T-helper 1 cell treated with Interleukin-12 subunit alpha and Interleukin-12 subunit beta and Interleukin-4 antibody, amounts not matched to agents 30 μg/mL and 1 μg/mL, for 36 hours (primary cell): ENCODE data around the gene CD74.

ENCODE experiments used
- H3K27ac Mint-ChIP-seq: one replicate; pipeline ENCODE4 v1.8.0; 2021; ENCODE audit warnings: mild to moderate bottlenecking, mixed read lengths
- H3K27me3 Mint-ChIP-seq: one replicate; pipeline ENCODE4 v1.8.0; 2021; ENCODE audit warnings: low read depth, mixed read lengths
- H3K36me3 Mint-ChIP-seq: one replicate; pipeline ENCODE4 v1.8.0; 2021; ENCODE audit warnings: low read depth, mixed read lengths
- H3K4me1 Mint-ChIP-seq: one replicate; pipeline ENCODE4 v1.8.0; 2021; ENCODE audit warnings: low read depth, mixed read lengths
- H3K4me3 Mint-ChIP-seq: one replicate; pipeline ENCODE4 v1.8.0; 2021; ENCODE audit warnings: mild to moderate bottlenecking, moderate library complexity, mixed read lengths
- H3K9me3 Mint-ChIP-seq: one replicate; pipeline ENCODE4 v1.8.0; 2021; ENCODE audit warnings: mixed read lengths

Gene CD74

DNA sequence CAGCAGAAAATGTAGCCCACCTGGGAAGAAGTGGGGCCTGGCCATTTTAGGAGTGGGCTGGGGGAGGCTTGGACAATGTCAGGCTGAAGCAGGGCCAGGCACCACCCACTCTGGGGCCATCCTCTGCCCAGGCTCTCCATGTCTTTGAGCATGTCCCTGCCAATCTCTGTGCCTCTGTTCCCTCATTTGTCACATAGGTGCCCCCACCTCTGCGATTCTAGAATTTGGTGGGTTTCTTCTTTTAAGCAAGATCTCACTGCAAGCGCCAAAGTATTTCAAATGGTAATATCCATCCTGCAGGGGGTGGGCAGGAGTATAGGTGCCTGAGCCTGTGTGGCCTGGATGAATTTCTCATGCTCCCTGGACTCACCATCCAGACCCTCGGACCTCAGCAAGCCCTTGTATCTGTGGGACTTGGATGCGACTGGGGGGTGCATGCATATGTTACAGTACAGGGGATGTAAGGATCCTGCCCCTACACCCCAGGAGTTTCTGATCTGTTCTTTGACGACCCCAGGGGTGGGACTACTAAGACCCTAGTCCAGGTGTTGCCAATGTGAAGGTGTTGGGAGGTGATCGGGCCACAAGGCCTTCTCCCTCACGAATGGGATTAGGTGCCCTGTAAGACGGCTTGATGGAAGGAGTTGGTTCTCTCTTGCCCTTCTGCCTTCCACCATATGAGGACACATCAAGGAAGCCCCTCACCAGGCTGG is 4.3 kb downstream of the CD74 start:
- Mint-ChIP-seq H3K4me1 (peaks cover 37% of the 10 kb centered on the region), H3K36me3 (peaks cover 53% of the 10 kb centered on the region), H3K9me3 (no peaks in the 10 kb centered on the region), H3K4me3 (peak overlapping the region; percentile 17), H3K27me3 (no peaks in the 10 kb centered on the region), H3K27ac (peak overlapping the region; percentile 67)

DNA sequence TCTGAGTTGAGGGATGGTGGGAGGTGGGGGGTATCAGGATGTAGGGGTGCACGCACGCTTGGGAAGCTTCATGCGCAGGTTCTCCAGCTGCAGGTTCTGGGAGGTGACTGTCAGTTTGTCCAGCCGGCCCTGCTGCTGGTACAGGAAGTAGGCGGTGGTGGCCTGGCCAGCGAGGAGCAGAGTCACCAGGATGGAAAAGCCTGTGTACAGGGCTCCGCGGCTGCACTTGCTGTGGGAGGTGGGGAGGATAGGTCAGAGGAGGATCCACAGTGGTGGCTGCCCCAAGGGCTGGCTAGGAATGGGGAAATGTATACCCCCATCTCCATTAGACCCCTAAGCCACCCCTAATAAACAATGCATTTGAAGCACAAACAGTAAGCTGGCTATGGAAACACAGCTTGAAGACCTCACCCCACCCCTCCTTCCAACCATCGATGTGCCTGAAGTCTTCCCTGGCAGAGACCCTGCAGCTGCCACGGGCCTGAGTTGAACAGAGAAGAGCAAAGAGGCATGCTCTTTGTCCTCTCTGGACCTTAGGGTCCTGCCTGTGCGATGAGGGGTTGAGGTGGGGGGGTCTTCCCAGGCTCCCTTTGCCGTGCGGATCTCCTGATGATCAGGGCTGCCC is 5.5 kb downstream of the CD74 start:
- H3K9me3 Mint-ChIP-seq: no peaks in the 10 kb centered on the region
- H3K27me3 Mint-ChIP-seq: no peaks in the 10 kb centered on the region
- H3K27ac Mint-ChIP-seq: no peak overlapping the region
- peaks cover 50% of the 10 kb centered on the region for H3K36me3 Mint-ChIP-seq
- H3K4me1 Mint-ChIP-seq: peaks cover 29% of the 10 kb centered on the region
- no peak overlapping the region for H3K4me3 Mint-ChIP-seq

DNA sequence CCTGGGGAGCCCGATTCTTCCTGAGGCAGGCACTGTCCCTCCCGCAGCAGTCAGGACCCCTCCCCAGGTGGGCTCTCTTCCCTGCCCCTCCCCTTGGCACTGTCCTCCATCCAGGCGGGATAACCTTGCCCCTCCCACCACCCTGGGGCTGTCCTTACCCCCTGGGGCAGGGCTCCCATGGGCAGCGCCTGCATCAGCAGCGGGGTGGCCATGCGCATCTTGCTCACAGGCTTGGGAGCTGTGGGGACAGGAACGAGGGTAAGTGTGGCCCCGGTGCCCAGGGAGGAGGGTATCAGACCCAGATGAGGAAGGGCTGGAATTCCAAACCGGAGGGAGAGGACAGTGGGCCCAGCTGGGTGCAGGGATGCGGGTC is 6.0 kb downstream of the CD74 start:
- Mint-ChIP-seq H3K27ac (no peak overlapping the region), H3K4me3 (no peak overlapping the region), H3K27me3 (no peaks in the 10 kb centered on the region), H3K36me3 (peaks cover 51% of the 10 kb centered on the region), H3K9me3 (no peaks in the 10 kb centered on the region), H3K4me1 (peaks cover 28% of the 10 kb centered on the region)

DNA sequence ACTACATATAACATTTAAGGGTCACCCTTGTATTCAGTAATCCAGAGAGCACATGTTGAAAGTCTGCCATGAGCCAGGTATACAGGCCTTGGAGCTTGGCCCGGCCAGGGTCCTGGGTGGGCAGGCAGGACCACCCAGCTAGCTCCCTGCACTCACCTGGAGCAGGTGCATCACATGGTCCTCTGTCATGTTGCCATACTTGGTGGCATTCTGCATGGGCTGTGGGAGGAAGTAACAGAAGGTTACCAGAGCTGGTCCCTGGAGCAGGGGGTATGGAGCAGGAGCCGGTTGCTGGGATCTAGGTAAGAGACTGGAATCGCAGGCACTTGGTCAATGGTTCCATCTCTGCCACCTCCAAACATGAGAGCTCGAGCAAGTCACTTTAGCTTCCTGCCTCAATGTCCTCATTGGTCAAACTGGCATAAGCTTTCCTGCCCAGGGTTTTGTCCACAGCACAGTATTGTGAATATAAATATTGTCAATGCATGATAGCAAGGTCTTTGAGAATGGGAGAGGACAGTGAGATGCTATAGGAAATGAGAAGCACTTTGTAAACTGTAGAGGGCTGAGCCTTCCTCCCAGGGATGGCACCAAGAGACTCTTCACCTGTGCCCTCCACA is 6.5 kb downstream of the CD74 start:
- peaks cover 27% of the 10 kb centered on the region for H3K4me1 Mint-ChIP-seq
- H3K4me3 Mint-ChIP-seq: no peak overlapping the region
- no peak overlapping the region for H3K27ac Mint-ChIP-seq
- peaks cover 53% of the 10 kb centered on the region for H3K36me3 Mint-ChIP-seq
- H3K27me3 Mint-ChIP-seq: no peaks in the 10 kb centered on the region
- H3K9me3 Mint-ChIP-seq: no peaks in the 10 kb centered on the region

DNA sequence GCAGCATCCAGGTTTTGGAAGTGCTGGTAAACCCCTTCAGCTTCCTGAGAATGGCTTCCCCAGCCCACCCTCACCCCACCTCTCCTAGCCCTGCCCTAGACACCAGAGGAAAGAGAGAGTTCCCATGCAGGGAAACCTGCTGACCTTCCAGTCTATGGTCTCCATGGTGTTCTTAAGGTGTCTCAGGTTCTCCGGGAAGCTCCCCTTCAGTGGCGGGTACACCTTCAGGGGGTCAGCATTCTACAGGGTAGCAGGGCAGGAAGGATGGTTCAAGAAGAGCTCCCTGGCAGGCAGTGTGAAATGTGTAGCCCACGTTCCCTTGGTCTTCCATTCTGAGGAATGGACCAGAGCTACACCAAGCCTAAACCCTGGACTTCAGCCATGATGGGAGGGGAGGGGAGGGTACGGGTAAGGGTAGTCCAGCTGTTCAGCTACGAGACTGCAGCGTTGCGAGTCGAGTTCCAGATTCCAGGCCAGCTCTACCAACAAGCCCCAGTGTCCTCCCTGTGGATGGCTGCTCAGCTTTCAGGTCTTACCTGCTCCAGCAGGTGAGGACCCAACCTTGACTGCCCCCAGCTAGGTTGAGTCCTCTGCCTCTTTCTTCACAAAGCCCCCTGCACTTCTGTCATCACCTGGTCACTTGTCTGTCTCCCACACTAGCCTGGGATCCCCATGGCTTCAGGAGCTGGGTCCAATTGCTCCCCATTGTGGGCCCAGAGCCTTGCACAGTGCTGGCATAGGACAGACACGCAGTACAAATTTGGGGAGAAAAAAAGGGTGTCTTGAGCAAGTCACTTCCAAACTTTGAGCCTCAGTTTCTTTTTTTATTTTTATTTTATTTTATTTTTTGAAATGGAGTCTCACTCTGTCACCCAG is 7.5 kb downstream of the CD74 start:
- Mint-ChIP-seq H3K9me3 (no peaks in the 10 kb centered on the region), H3K27me3 (no peaks in the 10 kb centered on the region), H3K36me3 (peaks cover 51% of the 10 kb centered on the region), H3K27ac (no peak overlapping the region), H3K4me1 (peaks cover 17% of the 10 kb centered on the region), H3K4me3 (no peak overlapping the region)

DNA sequence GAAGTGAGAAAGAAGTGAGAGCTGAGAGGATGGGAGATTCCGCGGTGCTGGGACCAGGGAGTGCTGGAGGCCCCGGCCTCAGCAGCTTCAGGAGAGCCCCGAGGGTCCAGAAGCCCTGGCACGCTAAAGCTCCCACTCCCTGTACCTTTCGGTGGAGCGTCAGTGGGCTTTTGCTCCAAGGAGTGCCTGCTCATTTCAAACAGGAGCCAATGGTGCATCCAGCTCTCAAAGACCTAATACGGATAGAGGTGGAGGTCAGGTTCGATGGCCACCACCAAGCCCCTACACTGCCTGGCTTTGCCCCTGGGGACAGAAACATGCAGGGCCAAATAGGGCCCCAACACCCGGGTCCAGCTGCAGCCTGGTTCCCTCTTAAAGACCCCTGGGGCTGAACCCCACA is 8.2 kb downstream of the CD74 start:
- Mint-ChIP-seq H3K27ac (no peak overlapping the region), H3K36me3 (peaks cover 50% of the 10 kb centered on the region), H3K4me3 (no peak overlapping the region), H3K4me1 (peaks cover 11% of the 10 kb centered on the region), H3K9me3 (no peaks in the 10 kb centered on the region), H3K27me3 (no peaks in the 10 kb centered on the region)

DNA sequence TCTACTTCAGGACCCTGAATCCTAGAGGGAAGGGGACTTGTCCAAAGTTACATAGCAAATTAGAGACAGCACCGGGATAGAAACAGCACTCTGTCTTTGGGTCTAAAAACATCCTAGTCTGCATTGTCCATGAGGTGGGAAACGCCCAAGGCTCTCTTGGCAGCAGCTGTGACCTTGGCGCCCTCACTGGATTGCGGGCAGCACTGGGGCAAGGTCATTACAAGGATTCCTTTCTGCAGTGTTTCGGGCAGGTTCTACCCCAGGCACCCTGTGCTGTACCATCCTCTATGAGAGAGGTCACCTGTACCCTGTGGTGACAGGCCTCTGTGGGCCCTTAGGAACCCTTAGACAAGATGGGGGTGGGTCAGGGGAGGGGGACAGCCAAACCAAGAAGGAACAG is 8.6 kb downstream of the CD74 start:
- H3K27me3 Mint-ChIP-seq: no peaks in the 10 kb centered on the region
- peaks cover 11% of the 10 kb centered on the region for H3K4me1 Mint-ChIP-seq
- no peak overlapping the region for H3K4me3 Mint-ChIP-seq
- H3K36me3 Mint-ChIP-seq: peaks cover 50% of the 10 kb centered on the region
- H3K9me3 Mint-ChIP-seq: no peaks in the 10 kb centered on the region
- H3K27ac Mint-ChIP-seq: no peak overlapping the region

DNA sequence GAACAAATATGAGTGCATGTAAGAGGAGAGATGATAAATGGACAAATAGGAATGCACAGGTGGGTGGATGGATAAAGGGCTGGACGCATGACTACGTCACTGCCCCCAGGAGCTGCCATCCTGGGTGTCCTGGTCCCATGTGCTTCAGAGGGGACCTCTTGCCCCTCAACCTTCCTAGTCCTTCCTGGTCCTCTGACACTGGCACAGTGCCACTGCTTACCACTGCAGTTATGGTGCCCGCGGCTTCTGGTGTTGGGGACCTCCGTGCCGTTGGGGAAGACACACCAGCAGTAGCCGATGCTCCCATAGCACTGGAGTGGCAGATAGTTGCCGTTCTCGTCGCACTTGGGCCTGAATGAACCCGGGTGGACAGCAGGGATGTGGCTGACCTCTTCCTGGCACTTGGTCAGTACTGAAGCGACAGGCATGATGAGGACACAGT is 9.8 kb downstream of the CD74 start:
- no peaks in the 10 kb centered on the region for H3K27me3 Mint-ChIP-seq
- H3K4me1 Mint-ChIP-seq: peaks cover 7% of the 10 kb centered on the region
- H3K4me3 Mint-ChIP-seq: no peak overlapping the region
- no peak overlapping the region for H3K27ac Mint-ChIP-seq
- H3K9me3 Mint-ChIP-seq: no peaks in the 10 kb centered on the region
- peaks cover 51% of the 10 kb centered on the region for H3K36me3 Mint-ChIP-seq

DNA sequence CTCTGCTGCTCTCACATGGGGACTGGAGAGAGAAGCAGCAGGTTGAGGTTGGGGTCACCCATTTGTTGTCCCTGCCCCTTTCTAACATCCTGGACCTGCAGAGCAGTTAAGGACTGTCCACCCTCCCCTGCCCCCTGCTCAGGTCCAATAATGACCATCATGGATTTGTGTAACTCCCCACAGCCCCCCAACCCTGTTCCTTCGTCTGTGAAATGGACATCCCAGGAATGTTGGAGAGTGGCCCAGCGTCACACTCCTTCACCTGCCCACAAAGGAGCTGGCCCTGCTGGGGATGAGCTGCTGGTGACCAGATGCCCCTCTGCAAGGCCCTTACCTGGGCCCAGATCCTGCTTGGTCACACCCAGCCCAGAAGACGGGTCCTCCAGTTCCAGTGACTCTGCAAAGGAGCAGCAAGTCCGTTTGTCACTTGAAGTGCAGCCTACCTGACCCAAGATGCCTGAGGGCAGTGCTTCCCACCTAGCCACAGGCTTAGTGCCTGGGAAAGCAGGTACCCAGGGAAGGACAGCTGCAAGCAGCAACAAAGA is 10.4 kb downstream of the CD74 start:
- peaks cover 7% of the 10 kb centered on the region for H3K4me1 Mint-ChIP-seq
- no peak overlapping the region for H3K4me3 Mint-ChIP-seq
- H3K9me3 Mint-ChIP-seq: no peaks in the 10 kb centered on the region
- no peak overlapping the region for H3K27ac Mint-ChIP-seq
- H3K27me3 Mint-ChIP-seq: no peaks in the 10 kb centered on the region
- H3K36me3 Mint-ChIP-seq: peaks cover 53% of the 10 kb centered on the region

DNA sequence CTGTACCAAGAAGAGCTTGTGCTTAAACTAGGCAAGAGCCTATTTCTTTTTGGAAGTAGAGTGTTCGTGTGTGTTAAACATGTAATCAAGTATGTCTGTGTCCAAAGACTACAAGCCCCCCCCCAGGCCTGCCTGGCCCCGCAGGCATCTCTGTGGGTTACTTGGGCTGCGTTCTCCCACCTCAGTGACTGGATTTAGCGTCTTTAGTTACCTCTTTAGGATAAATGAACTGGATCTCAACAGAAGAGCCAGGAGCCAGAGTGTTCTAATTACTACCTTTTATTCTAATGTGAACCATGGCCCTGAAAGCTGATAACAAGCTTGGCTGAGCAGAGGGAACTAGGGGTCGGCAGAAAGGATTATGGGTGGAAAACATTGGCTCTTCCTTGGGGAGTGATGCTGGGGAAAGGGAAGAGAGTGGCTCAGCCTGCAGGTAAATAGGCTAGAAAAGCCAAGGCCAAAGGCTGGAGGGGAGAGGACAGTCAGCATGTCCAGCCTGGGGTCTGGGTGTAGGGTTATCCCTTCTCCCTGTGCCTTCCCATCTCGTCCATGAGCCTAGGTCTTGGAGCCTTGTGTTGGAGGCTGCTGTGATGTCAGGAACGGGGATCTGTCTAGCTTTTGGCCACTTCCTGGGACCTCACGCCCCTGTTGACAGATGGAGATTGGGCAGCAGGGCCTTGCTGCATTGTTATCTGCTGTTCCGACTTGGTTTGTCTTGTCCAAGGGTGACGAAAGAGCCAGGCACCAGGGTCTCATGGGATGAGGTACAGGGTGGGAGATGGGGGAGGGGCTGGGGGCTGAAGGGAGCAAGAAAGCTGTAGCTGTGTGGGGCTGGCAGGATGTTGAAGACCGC is 11.1 kb downstream of the CD74 start:
- Mint-ChIP-seq H3K9me3 (no peaks in the 10 kb centered on the region), H3K27ac (peak overlapping the region; percentile 36), H3K36me3 (peaks cover 49% of the 10 kb centered on the region), H3K27me3 (no peaks in the 10 kb centered on the region), H3K4me1 (peaks cover 4% of the 10 kb centered on the region), H3K4me3 (no peak overlapping the region)

DNA sequence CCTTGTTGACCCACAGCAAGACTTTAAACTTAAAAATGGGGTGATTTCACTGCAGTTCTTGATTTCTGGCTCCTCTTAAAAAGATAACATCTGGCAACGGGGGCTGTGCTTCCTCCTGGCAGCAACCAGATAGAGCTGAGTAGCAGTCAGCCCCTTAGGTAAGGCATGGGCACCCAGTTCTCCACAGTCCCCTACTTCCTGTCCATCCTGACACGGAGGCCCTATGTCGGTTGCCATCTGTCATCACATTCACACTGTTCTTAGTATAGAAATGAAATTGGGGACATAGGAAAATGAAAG is 11.7 kb downstream of the CD74 start:
- H3K9me3 Mint-ChIP-seq: no peaks in the 10 kb centered on the region
- peaks cover 51% of the 10 kb centered on the region for H3K36me3 Mint-ChIP-seq
- peaks cover 4% of the 10 kb centered on the region for H3K4me1 Mint-ChIP-seq
- H3K27ac Mint-ChIP-seq: peak overlapping the region; percentile 31
- H3K27me3 Mint-ChIP-seq: no peaks in the 10 kb centered on the region
- no peak overlapping the region for H3K4me3 Mint-ChIP-seq

DNA sequence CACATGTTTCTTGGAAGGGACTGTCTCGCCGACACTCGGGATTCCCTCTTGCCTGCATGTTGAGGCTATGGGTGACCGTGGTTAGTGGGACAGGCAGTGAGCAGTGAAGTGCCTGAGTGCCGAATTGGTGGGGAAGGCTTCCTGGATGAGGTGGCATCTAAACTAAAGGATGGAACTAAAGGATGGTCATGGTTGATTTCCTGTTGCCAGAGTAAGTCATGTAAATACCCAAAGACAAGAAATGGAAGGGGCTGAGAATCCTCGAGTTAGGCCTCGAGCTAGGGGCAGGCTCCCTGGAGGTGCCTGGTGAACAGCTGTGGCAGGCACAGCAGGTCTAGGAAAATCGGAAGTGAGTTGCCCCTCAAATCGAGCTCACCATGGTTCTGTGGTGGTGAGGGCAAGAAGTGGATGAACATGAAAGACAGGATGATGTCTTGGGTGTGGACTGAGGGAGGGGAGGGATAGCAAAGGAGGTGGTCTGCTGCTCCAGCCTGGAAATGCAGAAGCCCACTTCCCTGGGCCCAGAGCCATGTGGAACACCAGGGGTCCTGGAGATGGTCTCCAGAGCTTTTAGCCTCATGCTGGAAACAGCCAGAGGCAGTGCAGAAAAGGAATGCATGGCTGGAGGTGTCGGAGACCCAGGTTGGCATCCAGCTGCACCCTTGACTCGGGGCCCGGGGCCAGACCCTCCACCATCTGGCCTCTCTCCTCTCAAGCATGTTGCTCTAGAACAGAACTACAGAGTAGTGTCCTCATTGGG is 12.2 kb downstream of the CD74 start:
- Mint-ChIP-seq H3K27me3 (no peaks in the 10 kb centered on the region), H3K27ac (peak overlapping the region; percentile 11), H3K9me3 (no peaks in the 10 kb centered on the region), H3K4me1 (peaks cover 4% of the 10 kb centered on the region), H3K4me3 (no peak overlapping the region), H3K36me3 (peaks cover 53% of the 10 kb centered on the region)

DNA sequence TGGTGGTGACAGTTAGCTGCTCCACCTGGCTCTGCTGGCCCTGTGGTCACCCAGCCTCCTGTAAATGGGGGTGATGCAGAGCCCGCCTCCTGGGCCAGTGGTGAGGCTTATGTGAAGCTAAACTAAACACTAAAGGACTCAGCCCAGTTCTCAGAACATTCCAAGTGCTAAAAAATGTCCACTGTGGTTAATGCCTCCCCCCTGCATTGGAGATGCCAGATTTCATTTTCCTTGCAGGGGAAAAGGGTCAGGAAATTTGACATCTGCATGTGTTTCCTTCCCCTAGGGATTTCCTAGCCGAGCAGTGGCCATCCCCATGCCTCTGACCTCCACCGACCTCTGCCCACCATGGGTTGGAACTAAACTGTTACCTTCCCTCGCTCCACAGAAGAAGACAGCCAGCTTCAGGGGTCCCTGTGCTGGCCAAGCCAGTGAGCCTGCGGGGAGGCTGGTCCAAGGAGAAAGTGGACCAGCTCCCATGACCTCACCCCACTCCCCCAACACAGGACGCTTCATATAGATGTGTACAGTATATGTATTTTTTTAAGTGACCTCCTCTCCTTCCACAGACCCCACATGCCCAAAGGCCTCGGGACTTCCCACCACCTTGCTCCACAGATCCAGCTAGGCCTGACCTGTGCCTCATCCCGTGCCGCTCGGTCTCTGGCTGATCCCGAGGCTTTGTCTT is 13.0 kb downstream of the CD74 start:
- no peaks in the 10 kb centered on the region for H3K9me3 Mint-ChIP-seq
- H3K27ac Mint-ChIP-seq: no peak overlapping the region
- H3K27me3 Mint-ChIP-seq: no peaks in the 10 kb centered on the region
- H3K4me1 Mint-ChIP-seq: peaks cover 4% of the 10 kb centered on the region
- H3K36me3 Mint-ChIP-seq: peaks cover 53% of the 10 kb centered on the region
- no peak overlapping the region for H3K4me3 Mint-ChIP-seq
